Measurements from ENCODE around the gene RNU4-1.

RNU4-1 gene

DNA sequence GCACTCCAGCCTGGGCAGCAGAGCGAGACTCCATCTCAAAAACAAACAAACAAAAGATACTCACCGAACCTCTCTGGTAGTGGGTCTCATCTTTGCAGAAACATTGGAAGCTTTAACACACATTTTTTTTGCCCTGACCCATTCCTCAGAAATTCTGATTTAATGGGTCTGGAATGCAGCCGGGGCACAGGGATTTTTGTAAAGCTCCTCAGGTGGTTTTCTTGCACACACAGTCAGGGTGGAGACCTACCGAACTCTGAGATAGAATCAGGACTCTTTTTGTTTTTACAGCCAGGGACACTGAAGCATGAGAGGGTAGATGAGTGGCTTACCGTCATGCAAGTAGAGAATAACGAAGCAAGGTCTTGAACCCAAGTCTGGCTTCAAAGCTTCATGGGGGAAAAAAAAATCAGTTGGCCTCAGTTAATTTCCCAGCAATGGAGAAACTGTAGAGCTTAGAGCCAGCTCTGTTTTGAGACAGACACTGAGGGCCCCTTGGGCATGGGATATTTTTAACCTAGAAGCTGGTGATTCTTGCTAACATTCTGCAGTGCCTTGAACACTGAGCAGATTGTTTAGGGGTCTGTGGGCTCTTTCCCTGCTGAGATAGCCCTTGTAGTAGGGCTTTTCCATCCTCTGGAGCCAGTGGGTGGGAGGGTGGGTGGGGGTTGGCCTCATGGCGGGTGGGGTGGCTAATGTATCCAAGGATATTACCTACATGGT lies 6.1 kb downstream of the RNU4-1 start:
- no peaks in the 10 kb centered on the region for H3K4me1 ChIP-seq (ENCODE audit: control insufficient read depth, insufficient read depth, low read length)
- no peaks in the 10 kb centered on the region for H3K9me3 ChIP-seq (ENCODE audit: control insufficient read depth, insufficient read depth, low read depth, low read length)
- H3K27ac ChIP-seq (ENCODE audit: extremely low read depth, low read depth, low read length): no peak overlapping the region
- H3K4me3 ChIP-seq (ENCODE audit: low read depth, low read length): no peak overlapping the region
- TF ChIP-seq, protein P1, sequence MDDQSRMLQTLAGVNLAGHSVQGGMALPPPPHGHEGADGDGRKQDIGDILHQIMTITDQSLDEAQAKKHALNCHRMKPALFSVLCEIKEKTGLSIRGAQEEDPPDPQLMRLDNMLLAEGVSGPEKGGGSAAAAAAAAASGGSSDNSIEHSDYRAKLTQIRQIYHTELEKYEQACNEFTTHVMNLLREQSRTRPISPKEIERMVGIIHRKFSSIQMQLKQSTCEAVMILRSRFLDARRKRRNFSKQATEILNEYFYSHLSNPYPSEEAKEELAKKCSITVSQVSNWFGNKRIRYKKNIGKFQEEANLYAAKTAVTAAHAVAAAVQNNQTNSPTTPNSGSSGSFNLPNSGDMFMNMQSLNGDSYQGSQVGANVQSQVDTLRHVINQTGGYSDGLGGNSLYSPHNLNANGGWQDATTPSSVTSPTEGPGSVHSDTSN (CRISPR knock-in tag; IDR thresholded peaks at IDR 0.05): no peak
- TF ChIP-seq, protein P2, sequence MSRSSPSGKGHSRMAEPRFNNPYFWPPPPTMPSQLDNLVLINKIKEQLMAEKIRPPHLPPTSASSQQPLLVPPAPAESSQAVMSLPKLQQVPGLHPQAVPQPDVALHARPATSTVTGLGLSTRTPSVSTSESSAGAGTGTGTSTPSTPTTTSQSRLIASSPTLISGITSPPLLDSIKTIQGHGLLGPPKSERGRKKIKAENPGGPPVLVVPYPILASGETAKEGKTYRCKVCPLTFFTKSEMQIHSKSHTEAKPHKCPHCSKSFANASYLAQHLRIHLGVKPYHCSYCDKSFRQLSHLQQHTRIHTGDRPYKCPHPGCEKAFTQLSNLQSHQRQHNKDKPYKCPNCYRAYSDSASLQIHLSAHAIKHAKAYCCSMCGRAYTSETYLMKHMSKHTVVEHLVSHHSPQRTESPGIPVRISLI (tag by site-specific recombination; IDR thresholded peaks at IDR 0.05): no peak
- TF ChIP-seq SP3 (tag by site-specific recombination; IDR thresholded peaks at IDR 0.05) (no peak), SCRT2 (tag by site-specific recombination; IDR thresholded peaks at IDR 0.05) (peak; percentile 53; the same call in 1 of the 2 replicates), ZBTB7A (tag by site-specific recombination; IDR thresholded peaks at IDR 0.05; ENCODE audit: low read depth) (no peak)
- TF ChIP-seq, protein P3, sequence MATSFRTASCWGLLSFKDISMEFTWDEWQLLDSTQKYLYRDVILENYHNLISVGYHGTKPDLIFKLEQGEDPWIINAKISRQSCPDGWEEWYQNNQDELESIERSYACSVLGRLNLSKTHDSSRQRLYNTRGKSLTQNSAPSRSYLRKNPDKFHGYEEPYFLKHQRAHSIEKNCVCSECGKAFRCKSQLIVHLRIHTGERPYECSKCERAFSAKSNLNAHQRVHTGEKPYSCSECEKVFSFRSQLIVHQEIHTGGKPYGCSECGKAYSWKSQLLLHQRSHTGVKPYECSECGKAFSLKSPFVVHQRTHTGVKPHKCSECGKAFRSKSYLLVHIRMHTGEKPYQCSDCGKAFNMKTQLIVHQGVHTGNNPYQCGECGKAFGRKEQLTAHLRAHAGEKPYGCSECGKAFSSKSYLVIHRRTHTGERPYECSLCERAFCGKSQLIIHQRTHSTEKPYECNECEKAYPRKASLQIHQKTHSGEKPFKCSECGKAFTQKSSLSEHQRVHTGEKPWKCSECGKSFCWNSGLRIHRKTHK (tag by site-specific recombination; IDR thresholded peaks at IDR 0.05): no peak
- ChIA-PET CTCF (interaction anchor here (0.6 to 2.5 kb wide), 5 partner anchors 21 to 183 kb away, joined by 3 to 21 read pairs (median 3); partner anchors contain the start of gene PXN), POLR2A (interaction anchor here (0.7 to 1.7 kb wide), 4 partner anchors 21 to 210 kb away, joined by 3 to 16 read pairs (median 4); partner anchors contain the start of genes PXN and RPLP0)
- no peaks in the 10 kb centered on the region for H3K36me3 ChIP-seq (ENCODE audit: control insufficient read depth in 2 of 2, insufficient read depth in 1 of 2, low read length in 2 of 2)

DNA sequence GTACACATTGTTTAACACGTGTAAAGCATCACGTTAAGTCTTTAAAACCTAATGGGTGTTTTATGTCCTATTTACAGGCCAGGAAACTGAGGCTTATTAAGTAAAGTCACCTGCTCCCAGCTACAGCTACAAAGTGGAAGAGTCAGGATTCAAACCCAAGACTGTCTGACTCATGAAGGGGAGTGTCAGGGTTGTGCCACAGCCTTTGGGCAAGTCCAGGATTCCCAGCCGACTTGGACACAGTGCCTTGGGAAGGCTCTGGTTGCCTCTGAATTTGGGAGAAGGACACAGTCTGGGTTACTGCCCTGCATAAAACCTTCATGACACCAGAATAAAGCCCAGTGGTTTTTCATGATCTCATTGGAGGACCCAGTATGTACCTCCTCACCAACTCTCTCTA lies 8.7 kb downstream of the RNU4-1 start:
- no peak overlapping the region for H3K4me3 ChIP-seq (ENCODE audit: low read depth, low read length)
- ChIA-PET POLR2A (interaction anchor here (0.7 kb wide), 1 partner anchor 165 kb away, joined by 3 read pairs; no protein-coding TSS in a partner anchor), CTCF (interaction anchor here (0.6 to 2.3 kb wide), 4 partner anchors 16 to 56 kb away, joined by 3 to 9 read pairs (median 4); no protein-coding TSS in a partner anchor)
- H3K36me3 ChIP-seq (ENCODE audit: control insufficient read depth in 2 of 2, insufficient read depth in 1 of 2, low read length in 2 of 2): no peaks in the 10 kb centered on the region
- H3K9me3 ChIP-seq (ENCODE audit: control insufficient read depth, insufficient read depth, low read depth, low read length): no peaks in the 10 kb centered on the region
- TF ChIP-seq ZNF530 (tag by site-specific recombination; IDR thresholded peaks at IDR 0.05; ENCODE audit: low read depth) (no peak), ZNF341 (tag by site-specific recombination; IDR thresholded peaks at IDR 0.05; ENCODE audit: low read depth) (no peak), ZBTB17 (tag by site-specific recombination; IDR thresholded peaks at IDR 0.05) (no peak), ZBTB20 (tag by site-specific recombination; IDR thresholded peaks at IDR 0.05) (no peak), ZIC2 (tag by site-specific recombination; IDR thresholded peaks at IDR 0.05) (no peak), ZNF544 (tag by site-specific recombination; IDR thresholded peaks at IDR 0.05) (no peak), MZF1 (tag by site-specific recombination; IDR thresholded peaks at IDR 0.05; ENCODE audit: borderline replicate concordance) (no peak), ZNF777 (tag by site-specific recombination; IDR thresholded peaks at IDR 0.05; ENCODE audit: borderline replicate concordance) (no peak)
- TF ChIP-seq, protein P4, sequence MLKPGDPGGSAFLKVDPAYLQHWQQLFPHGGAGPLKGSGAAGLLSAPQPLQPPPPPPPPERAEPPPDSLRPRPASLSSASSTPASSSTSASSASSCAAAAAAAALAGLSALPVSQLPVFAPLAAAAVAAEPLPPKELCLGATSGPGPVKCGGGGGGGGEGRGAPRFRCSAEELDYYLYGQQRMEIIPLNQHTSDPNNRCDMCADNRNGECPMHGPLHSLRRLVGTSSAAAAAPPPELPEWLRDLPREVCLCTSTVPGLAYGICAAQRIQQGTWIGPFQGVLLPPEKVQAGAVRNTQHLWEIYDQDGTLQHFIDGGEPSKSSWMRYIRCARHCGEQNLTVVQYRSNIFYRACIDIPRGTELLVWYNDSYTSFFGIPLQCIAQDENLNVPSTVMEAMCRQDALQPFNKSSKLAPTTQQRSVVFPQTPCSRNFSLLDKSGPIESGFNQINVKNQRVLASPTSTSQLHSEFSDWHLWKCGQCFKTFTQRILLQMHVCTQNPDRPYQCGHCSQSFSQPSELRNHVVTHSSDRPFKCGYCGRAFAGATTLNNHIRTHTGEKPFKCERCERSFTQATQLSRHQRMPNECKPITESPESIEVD (tag by site-specific recombination; IDR thresholded peaks at IDR 0.05): no peak
- H3K4me1 ChIP-seq (ENCODE audit: control insufficient read depth, insufficient read depth, low read length): no peaks in the 10 kb centered on the region
- no peak overlapping the region for H3K27ac ChIP-seq (ENCODE audit: extremely low read depth, low read depth, low read length)
